GM18499 (cell line): Measurements from ENCODE around the gene TFEB.

Source experiments
- ATAC-seq: cut with Tn5 transposase; IDR thresholded peaks from one replicate; pipeline ENCODE4 v1.9.1; 2021; ENCODE audit warnings: moderate number of reproducible peaks; ENCODE audit not compliant: insufficient read depth, unreplicated experiment

TFEB gene

DNA sequence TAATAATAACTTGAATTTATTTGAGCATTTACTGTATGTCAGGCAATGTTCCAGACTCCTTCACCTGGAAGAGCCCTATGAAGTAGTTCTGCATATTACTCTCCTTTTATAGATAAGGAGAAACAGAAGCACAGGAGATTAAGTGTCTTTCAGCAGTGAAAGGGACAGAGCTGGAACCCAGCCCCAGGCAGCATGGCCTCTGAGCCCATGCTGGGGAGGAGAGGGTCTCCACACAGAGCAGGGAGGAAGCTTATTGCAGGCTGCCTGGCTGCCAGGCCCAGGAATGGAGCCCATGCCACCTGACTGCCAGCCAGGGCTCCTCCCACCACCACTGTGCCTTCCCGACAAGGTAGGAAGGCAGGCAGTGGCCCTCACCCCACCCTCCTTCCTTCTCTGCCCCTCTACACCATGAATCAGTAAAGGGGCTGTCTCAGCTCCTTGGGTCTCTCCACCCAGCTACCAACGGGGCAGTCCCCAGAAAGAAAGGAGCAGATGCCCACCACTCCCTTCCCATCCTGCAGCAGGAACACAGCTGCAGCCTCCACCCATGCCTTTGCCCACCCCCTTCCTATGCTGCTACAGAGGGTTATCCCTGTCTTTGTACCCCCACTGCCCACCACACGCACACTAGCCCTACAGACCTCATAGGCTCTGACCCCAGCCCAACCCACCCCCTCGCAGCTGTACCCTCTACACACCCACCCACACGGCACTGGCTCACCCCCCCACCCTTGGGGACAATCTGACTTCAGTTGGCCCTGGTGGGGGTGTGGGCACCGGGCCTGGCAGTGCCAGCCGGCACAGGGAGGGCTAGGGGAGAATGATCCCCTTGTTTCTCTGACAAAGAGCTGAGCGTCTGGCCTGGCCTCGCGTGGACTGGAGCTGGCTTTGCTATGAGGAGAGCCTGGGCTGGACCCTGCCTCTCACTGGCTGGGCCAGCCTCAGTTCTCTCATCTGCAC is 41.8 kb downstream of the TFEB start:
- no peak for ATAC-seq

GRCh38 chr6:41692730-41693129 is 42.7 kb downstream of the TFEB start:
- ATAC-seq = no peak

DNA sequence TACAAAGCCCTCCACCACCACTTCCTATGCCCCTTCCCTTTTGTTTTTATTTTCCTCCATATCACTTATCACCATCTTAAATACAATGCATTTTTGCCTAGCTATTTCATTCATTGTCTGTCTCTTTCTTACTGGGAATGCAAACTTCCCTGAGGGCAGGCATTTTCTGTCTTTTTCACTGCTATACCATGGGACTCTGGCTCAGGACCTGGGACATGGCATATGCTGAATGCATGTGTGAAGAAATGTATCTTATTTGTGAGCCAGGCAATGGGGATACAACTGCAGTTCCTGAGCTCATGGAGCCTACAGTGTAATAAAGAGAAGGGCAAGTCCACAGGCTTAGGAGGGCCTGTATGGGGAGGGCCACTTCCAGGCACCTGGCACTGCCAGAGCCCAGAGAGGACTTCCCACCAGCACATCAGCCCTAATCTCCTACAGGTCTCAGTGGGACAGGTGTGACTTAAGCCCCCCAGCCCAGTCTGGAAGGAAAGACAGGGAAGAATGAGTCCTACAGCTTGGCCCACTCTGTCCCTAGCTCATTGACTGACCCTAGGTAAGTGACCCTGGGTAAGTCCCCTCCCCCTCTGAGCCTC is 43.2 kb downstream of the TFEB start:
- ATAC-seq = no peak

DNA sequence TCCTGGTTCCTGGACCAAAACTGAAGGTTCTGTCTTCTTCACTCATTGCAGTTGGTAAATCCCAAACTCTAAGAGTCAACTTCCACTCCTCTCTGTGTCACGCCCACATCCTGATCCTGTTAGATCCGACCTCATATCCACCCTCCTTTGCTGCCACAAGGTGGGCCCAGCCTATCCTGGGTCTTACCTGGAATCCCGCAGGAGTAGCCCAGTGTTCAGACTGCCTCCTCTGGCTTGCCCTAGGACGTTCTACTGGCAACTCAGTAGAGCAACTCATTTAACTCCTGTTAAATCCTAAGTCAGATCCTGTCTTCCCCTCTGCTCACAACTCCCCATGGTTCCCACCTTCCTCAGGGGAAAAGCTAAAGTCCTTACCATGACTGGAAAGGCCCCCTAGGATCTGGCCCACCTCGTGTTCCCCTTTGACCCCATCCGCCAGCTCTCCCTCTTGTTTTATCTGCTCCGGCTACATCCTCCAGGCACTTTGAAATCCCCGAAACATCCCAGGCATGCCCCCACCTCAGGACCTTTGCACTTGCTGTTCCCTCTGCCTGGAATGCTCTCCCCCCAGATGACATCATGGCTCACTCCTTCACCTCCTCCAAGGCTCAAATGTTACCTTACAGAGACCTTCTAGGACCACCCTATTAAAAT is 43.9 kb downstream of the TFEB start:
- no peak for ATAC-seq

GRCh38 chr6:41690541-41691330 is 44.7 kb downstream of the TFEB start:
- ATAC-seq = no peak

DNA sequence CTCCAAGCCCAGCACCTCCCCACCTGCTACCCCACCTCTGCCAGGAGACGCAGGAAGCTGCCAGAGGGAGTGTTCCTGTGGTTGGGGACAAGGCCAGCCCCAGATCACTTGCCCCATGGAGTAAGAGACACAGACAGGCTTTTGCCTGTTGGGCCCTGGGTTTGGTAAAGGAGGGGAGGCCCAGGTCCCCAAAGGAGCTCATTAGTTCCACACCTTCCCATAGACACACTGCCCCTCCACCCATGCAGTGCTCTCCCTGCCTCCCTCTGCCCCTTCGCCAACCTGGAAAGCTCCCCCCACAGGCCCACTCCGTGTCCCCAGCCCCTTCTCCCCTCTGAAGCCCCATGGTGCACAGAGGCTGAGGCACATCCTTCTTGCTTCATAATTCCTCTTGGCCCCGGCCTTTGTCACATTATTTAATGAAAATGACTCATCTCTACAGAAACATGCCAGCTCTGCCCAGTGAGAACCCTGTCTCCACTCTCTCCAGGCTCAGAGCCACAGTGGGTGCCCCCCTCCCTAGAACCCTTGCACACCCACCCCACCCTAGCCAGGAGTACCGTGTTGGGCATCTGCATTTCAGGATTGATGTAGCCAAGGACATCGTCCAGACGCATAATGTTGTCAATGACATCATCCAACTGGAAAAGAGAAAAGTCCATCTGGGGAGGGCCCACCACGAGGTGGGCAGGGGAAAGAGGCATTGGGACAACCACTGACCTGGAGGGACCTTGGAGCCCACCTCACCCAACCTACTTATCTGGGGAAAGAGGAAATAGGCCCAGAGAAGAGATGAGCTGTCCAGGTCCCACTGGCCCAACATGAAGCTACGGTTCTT is 46.0 kb downstream of the TFEB start:
- no peak for ATAC-seq

- no peak for ATAC-seq
Measured at GRCh38 chr6:41688256-41688965, 47.0 kb downstream of the TFEB start.

DNA sequence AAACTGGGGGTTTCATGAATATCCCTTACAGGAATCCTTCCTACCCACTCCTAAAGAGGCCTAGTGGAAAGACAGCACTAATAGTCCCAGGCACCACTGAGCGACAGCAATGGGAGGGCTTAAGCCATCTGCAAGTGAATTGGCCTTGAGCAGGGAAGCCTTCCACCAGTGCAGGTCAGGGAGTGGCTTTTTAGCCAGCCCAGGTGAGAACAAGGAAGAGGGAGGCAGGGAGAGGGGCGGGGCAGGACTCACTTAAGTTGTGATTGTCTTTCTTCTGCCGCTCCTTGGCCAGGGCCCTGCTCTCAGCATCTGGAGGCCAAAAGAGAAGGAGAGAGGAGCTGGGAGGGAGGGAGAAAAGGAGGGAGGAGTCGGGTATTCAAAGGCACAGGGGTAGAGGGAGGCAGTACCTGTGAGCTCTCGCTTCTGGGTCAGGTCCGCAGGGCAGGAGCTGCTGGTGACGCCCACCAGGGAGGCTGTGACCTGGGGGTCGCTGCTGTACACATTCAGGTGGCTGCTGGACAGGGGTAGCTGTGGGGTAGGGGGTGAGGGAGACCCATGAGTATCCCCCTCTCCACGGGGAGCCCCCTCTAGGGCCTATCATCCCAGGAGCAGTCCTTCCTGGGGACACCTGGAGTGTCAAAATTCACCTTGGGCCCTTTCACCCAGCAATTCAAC is 47.8 kb downstream of the TFEB start:
- no peak for ATAC-seq

- no peak for ATAC-seq
Measured at GRCh38 chr6:41685641-41686380, 49.6 kb downstream of the TFEB start.

- no peak for ATAC-seq
Measured at GRCh38 chr6:41684311-41685180, 50.9 kb downstream of the TFEB start.

- no peak for ATAC-seq
Measured at GRCh38 chr6:41683523-41684310, 51.7 kb downstream of the TFEB start.

DNA sequence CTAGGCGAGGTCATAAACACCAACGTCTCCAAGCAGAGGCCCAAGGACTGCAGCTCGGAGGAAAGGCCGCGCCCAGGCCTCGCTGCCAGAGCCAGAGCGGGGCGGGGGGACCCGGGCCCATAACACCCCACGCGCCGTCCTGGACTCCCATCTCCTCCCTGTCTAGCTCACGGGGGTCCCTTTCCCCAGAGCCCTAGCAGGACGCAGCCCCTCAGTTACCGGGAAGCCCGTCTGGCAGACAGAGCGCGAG is 52.2 kb downstream of the TFEB start:
- ATAC-seq = no peak

DNA sequence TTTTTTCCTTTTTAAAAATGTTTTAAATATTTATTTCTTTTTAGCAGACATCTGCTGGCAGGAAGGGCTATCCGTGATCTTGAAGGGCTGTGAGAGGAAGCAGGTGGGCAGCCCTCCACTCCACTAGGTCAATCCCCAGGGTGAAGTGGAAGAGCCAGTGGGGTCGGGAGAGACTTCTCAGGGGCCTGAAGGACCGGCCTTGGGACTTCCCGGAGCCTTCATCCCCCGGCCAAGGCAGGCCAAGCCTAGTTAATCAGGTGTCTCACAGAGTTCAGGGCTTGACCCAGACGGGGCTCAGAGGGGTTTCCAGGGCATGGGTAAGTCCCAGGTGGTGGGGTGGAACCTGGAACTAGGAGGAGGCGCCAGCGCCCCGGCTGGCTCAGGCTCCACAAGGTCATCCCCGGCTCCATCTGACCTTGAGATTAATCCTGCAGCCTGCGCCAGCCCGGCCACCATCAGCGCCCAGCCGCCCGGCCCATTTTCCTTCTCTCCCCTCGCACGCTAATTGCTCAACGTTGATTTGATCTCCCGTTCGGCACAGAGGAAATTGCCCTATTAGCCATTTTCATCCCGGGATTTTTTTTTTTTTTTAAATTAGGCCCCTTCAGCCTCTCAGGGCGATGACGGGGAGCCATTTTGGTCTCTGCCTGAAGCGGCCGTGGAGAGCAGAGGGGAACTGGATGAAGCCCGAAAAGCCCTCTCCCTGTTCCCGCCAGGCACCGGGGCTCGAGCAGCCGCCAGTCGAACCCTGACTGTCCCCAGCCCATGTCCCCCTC is 52.7 kb downstream of the TFEB start:
- ATAC-seq = no peak

GRCh38 chr6:41682056-41682477 is 53.3 kb downstream of the TFEB start:
- ATAC-seq = no peak

- ATAC-seq = no peak
Measured at GRCh38 chr6:41680182-41680965, 55.0 kb downstream of the TFEB start.
